SK-N-SH treated with all-trans-retinoic acid at 6 μM for 48 hours (cell line): ENCODE measurements around the gene ANKRD33B.

Experiments
- ATAC-seq: fragments of 200-7000 bp; cut with Tn5 transposase; 3 replicates; pipeline ENCODE4 v1.9.1; 2020; ENCODE audit warnings: mild to moderate bottlenecking, moderate library complexity
- ARNTL ChIP-seq: fragments of 450-650 bp; formaldehyde crosslinking; IDR thresholded peaks from 2 replicates; pipeline ENCODE4 v1.5.0; 2020; ENCODE audit warnings: low read depth, mild to moderate bottlenecking, moderate library complexity, borderline replicate concordance
- BACH2 ChIP-seq: fragments of 250-450 bp; sonication (Bioruptor Pico); IDR thresholded peaks from 2 replicates; pipeline ENCODE4 v1.9.0; 2021; ENCODE audit warnings: mild to moderate bottlenecking, borderline replicate concordance
- GLIS3 ChIP-seq: fragments of 250-450 bp; sonication (Bioruptor Pico); IDR thresholded peaks from 2 replicates; pipeline ENCODE4 v1.5.0; 2020; ENCODE audit warnings: mild to moderate bottlenecking, moderate library complexity
- ISL1 ChIP-seq: fragments of 250-450 bp; sonication (Bioruptor Pico); IDR thresholded peaks from 2 replicates; pipeline ENCODE4 v2.1.2; 2022; ENCODE audit warnings: mild to moderate bottlenecking, moderate library complexity
- OSR1 ChIP-seq: fragments of 250-450 bp; sonication (Bioruptor Pico); IDR thresholded peaks from 2 replicates; pipeline ENCODE4 v1.8.0; 2022; ENCODE audit warnings: moderate library complexity, mild to moderate bottlenecking, inconsistent platforms
- PPARA ChIP-seq: fragments of 250-450 bp; sonication (Bioruptor Pico); IDR thresholded peaks from 2 replicates; pipeline ENCODE4 v1.5.0; 2020; ENCODE audit warnings: mild to moderate bottlenecking, borderline replicate concordance
- SNAI2 ChIP-seq: fragments of 250-450 bp; sonication (Bioruptor Pico); IDR thresholded peaks from 2 replicates; pipeline ENCODE4 v1.5.0; 2020; ENCODE audit warnings: mild to moderate bottlenecking, moderate library complexity
- TOX ChIP-seq: fragments of 250-450 bp; sonication (Bioruptor Pico); IDR thresholded peaks from 2 replicates; pipeline ENCODE4 v1.8.0; 2021; ENCODE audit warnings: mild to moderate bottlenecking, moderate library complexity, borderline replicate concordance
- ZC3H10 ChIP-seq: fragments of 250-450 bp; sonication (Bioruptor Pico); IDR thresholded peaks from 2 replicates; pipeline ENCODE4 v1.5.1; 2021; ENCODE audit warnings: mild to moderate bottlenecking, moderate library complexity
- ZFP3 ChIP-seq: fragments of 250-450 bp; sonication (Bioruptor Pico); IDR thresholded peaks from 2 replicates; pipeline ENCODE4 v1.5.0; 2020; ENCODE audit warnings: mild to moderate bottlenecking, moderate library complexity
- ZFP30 ChIP-seq: fragments of 450-650 bp; formaldehyde crosslinking; IDR thresholded peaks from 2 replicates; pipeline ENCODE4 v1.5.0; 2022; ENCODE audit warnings: mild to moderate bottlenecking, moderate library complexity
- ZNF565 ChIP-seq: fragments of 450-650 bp; formaldehyde crosslinking; conservative IDR thresholded peaks from 2 replicates; pipeline ENCODE4 v1.5.0; 2020; ENCODE audit warnings: low read depth, mild to moderate bottlenecking, moderate library complexity
- ZNF8 ChIP-seq: fragments of 450-650 bp; formaldehyde crosslinking; IDR thresholded peaks from 2 replicates; pipeline ENCODE4 v1.5.0; 2020; ENCODE audit warnings: mild to moderate bottlenecking, moderate library complexity
- TF ChIP-seq, protein P1 (sequence below): fragments of 250-450 bp; sonication (Bioruptor Pico); IDR thresholded peaks from 2 replicates; pipeline ENCODE4 v1.8.0; 2021; ENCODE audit warnings: low read depth, mild to moderate bottlenecking, moderate library complexity, borderline replicate concordance
- TF ChIP-seq, protein P2 (sequence below): fragments of 250-450 bp; sonication (Bioruptor Pico); IDR thresholded peaks from 2 replicates; pipeline ENCODE4 v1.5.1; 2021; ENCODE audit warnings: mild to moderate bottlenecking, moderate library complexity
- TF ChIP-seq, protein P3 (sequence below): fragments of 250-450 bp; sonication (Bioruptor Pico); IDR thresholded peaks from 2 replicates; pipeline ENCODE4 v1.5.0; 2020; ENCODE audit warnings: mild to moderate bottlenecking, moderate library complexity
- TF ChIP-seq, protein P4 (sequence below): fragments of 250-450 bp; sonication (Bioruptor Pico); IDR thresholded peaks from 2 replicates; pipeline ENCODE4 v1.8.0; 2020; ENCODE audit warnings: mild to moderate bottlenecking, moderate library complexity, borderline replicate concordance
- TF ChIP-seq, protein P5 (sequence below): fragments of 250-450 bp; sonication (Bioruptor Pico); IDR thresholded peaks from 2 replicates; pipeline ENCODE4 v1.5.1; 2020; ENCODE audit warnings: low read depth, mild to moderate bottlenecking, moderate library complexity

The ANKRD33B gene

DNA sequence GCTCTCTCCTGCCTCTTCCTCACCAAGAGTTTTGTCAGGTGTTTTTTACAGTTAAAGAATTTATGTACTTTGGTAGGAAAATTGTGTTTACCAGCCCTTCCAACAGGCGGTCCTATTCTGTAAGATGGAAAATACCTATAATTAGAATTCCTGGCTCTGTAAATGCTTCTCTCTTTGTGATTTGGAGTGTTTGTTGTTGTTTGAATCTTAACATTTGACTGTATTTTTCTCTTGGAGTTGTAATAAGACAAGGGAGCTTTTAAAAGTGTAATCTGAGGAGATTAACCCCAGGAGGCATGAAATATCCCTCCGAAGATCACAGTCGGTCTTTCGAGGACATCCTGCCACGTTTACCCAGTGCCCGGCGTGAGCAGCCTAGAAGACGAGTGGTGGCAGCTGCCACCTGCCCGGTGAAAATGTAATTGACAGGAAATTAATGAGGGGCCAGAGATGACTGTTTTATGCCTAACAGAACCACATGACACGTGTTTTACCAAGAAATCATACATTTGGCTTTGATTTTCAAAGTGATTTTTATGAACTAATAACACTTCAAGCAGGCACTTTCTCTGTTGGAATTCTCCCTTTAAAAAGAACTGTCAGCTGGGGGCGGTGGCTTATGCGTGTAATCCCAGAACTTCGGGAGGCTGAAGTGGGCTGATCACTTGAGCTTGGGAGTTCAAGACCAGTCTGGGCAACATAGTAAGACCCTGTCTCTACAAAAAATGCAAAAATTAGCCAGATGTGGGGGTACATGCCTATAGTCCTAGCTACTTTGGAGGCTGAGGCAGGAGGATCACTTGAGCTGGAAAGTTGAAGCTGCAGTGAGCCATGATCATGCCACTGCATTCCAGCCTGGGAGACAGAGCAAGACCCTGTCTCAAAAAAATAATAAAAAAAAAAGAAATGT is 20.0 kb downstream of the ANKRD33B start (continued):
- TF ChIP-seq, protein P1, sequence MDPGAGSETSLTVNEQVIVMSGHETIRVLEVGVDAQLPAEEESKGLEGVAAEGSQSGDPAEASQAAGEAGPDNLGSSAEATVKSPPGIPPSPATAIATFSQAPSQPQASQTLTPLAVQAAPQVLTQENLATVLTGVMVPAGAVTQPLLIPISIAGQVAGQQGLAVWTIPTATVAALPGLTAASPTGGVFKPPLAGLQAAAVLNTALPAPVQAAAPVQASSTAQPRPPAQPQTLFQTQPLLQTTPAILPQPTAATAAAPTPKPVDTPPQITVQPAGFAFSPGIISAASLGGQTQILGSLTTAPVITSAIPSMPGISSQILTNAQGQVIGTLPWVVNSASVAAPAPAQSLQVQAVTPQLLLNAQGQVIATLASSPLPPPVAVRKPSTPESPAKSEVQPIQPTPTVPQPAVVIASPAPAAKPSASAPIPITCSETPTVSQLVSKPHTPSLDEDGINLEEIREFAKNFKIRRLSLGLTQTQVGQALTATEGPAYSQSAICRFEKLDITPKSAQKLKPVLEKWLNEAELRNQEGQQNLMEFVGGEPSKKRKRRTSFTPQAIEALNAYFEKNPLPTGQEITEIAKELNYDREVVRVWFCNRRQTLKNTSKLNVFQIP (CRISPR knock-in tag), result no peak

DNA sequence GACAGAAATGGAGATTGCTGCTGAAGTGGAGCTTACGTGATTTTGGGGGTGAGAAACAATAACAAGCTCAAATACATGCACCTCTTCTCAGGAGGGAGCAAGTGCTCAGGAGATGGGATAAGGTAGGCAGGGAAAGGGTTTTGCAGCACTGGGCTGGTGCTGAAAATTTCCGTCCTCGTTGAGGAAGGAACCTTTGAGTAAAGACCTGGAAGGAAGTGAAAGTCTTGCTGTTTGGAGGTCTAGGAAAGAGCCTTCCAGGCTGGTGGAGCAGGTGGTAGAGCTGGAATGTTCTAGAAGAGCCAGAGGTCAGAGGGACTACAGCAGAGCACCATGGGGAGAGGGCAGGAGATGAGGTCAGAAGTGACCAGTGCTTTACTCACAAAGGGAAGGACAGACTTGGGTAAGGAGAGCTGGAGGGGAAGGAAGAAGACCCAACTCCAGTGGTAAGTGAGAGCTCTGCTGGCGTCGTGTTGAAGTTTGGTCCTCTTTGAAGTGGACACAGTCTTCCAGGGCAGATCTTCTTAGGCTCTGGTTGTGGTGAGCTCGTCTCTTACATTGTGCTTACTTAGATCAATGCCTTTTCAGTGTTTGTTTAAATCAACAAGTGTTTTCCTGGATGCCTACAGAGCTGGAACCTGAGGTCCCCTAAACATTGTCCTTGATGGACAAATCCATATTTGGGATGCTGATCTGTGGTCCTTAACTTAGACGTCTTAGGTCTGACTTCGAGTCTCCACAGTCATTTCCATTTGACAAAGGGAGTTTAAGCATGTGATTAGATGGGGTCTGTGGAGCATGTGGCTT is 21.0 kb downstream of the ANKRD33B start:
- ATAC-seq, result no peak
- TF ChIP-seq ZC3H10 (CRISPR knock-in tag) (no peak), BACH2 (CRISPR knock-in tag) (no peak), ZFP3 (CRISPR knock-in tag) (no peak), ISL1 (CRISPR knock-in tag) (no peak), OSR1 (CRISPR knock-in tag) (no peak)
- TF ChIP-seq, protein P2, sequence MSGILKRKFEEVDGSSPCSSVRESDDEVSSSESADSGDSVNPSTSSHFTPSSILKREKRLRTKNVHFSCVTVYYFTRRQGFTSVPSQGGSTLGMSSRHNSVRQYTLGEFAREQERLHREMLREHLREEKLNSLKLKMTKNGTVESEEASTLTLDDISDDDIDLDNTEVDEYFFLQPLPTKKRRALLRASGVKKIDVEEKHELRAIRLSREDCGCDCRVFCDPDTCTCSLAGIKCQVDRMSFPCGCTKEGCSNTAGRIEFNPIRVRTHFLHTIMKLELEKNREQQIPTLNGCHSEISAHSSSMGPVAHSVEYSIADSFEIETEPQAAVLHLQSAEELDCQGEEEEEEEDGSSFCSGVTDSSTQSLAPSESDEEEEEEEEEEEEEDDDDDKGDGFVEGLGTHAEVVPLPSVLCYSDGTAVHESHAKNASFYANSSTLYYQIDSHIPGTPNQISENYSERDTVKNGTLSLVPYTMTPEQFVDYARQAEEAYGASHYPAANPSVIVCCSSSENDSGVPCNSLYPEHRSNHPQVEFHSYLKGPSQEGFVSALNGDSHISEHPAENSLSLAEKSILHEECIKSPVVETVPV (CRISPR knock-in tag), result no peak
- TF ChIP-seq, protein P3, sequence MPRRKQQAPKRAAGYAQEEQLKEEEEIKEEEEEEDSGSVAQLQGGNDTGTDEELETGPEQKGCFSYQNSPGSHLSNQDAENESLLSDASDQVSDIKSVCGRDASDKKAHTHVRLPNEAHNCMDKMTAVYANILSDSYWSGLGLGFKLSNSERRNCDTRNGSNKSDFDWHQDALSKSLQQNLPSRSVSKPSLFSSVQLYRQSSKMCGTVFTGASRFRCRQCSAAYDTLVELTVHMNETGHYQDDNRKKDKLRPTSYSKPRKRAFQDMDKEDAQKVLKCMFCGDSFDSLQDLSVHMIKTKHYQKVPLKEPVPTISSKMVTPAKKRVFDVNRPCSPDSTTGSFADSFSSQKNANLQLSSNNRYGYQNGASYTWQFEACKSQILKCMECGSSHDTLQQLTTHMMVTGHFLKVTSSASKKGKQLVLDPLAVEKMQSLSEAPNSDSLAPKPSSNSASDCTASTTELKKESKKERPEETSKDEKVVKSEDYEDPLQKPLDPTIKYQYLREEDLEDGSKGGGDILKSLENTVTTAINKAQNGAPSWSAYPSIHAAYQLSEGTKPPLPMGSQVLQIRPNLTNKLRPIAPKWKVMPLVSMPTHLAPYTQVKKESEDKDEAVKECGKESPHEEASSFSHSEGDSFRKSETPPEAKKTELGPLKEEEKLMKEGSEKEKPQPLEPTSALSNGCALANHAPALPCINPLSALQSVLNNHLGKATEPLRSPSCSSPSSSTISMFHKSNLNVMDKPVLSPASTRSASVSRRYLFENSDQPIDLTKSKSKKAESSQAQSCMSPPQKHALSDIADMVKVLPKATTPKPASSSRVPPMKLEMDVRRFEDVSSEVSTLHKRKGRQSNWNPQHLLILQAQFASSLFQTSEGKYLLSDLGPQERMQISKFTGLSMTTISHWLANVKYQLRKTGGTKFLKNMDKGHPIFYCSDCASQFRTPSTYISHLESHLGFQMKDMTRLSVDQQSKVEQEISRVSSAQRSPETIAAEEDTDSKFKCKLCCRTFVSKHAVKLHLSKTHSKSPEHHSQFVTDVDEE (CRISPR knock-in tag), result no peak
- TF ChIP-seq, protein P4, sequence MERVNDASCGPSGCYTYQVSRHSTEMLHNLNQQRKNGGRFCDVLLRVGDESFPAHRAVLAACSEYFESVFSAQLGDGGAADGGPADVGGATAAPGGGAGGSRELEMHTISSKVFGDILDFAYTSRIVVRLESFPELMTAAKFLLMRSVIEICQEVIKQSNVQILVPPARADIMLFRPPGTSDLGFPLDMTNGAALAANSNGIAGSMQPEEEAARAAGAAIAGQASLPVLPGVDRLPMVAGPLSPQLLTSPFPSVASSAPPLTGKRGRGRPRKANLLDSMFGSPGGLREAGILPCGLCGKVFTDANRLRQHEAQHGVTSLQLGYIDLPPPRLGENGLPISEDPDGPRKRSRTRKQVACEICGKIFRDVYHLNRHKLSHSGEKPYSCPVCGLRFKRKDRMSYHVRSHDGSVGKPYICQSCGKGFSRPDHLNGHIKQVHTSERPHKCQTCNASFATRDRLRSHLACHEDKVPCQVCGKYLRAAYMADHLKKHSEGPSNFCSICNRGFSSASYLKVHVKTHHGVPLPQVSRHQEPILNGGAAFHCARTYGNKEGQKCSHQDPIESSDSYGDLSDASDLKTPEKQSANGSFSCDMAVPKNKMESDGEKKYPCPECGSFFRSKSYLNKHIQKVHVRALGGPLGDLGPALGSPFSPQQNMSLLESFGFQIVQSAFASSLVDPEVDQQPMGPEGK (CRISPR knock-in tag), result no peak

DNA sequence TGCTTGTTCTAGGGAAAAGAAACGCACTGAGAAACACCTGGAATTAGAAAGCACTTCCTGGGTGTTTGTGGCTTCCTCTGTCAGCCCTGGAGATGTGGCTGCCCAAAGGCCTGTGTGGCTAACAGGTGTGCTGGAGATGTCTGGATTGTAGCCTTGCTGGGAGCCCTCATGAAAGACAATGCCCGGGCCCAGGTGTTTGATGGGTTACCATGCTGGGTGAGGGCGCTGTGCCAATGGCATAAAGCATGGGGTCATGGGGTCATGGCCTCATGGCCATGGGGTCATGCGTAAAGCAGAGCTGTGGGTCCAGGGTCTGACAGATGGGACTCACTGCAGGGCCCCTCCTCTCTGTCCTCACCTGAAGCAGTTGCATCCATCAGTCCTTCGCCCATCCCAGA is 21.6 kb downstream of the ANKRD33B start:
- no peak for ATAC-seq
- TF ChIP-seq ZFP30 (no peak), GLIS3 (CRISPR knock-in tag) (no peak), BACH2 (CRISPR knock-in tag) (no peak), ZNF8 (CRISPR knock-in tag) (no peak), TOX (CRISPR knock-in tag) (no peak), PPARA (CRISPR knock-in tag) (no peak), SNAI2 (no peak), ARNTL (CRISPR knock-in tag) (no peak), OSR1 (CRISPR knock-in tag) (no peak), ZNF565 (no peak)
- TF ChIP-seq, protein P5, sequence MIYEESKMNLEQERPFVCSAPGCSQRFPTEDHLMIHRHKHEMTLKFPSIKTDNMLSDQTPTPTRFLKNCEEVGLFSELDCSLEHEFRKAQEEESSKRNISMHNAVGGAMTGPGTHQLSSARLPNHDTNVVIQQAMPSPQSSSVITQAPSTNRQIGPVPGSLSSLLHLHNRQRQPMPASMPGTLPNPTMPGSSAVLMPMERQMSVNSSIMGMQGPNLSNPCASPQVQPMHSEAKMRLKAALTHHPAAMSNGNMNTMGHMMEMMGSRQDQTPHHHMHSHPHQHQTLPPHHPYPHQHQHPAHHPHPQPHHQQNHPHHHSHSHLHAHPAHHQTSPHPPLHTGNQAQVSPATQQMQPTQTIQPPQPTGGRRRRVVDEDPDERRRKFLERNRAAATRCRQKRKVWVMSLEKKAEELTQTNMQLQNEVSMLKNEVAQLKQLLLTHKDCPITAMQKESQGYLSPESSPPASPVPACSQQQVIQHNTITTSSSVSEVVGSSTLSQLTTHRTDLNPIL (CRISPR knock-in tag), result no peak
- TF ChIP-seq, protein P2 (CRISPR knock-in tag), result no peak
- TF ChIP-seq, protein P3 (CRISPR knock-in tag), result no peak
- TF ChIP-seq, protein P1 (CRISPR knock-in tag), result no peak
